Measurements from ENCODE around the gene PXMP4. TPM values are rescaled to one million over a fixed set of nuclear protein-coding genes. Genes with fewer than 3 reads are reported as not detected.

Gene PXMP4
- total RNA-seq, 2 donors from 2014 or later = 10.3 to 12.5 TPM

DNA sequence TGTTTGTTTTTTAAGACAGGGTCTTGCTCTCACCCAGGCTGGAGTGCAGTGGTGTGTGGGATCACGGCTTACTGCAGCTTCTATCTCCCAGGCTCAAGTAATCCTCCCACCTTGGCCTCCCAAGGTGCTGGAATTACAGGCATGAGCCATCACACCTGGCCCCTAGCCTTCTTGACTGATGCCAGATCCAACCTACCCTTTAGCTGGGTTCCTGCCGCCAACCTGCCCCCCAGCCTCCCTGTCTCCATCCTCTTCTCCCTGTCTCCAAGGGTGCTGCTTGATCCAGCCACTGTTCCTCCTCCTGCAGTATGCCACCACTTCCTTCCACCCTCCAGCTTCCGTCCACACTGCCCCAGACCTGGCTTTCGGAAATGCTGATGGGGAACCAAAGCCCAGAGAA, 61.2 kb downstream of the PXMP4 start:
- no peaks in the 10 kb centered on the region for H3K36me3 Mint-ChIP-seq
- ATAC-seq (no peak), DNase-seq (ENCODE audit: low spot score in 2 of 2) (no peak)
- no peak overlapping the region for H3K27ac Mint-ChIP-seq
- H3K9me3 Mint-ChIP-seq = no peaks in the 10 kb centered on the region

- Mint-ChIP-seq H3K36me3 (no peaks in the 10 kb centered on the region), H3K27ac (no peak overlapping the region), H3K9me3 (no peaks in the 10 kb centered on the region)
- no peak for DNase-seq (ENCODE audit: low spot score in 2 of 2)
- no peak for ATAC-seq
Observed at GRCh38 chr20:33658510-33658909, 61.6 kb downstream of the PXMP4 start.

DNA sequence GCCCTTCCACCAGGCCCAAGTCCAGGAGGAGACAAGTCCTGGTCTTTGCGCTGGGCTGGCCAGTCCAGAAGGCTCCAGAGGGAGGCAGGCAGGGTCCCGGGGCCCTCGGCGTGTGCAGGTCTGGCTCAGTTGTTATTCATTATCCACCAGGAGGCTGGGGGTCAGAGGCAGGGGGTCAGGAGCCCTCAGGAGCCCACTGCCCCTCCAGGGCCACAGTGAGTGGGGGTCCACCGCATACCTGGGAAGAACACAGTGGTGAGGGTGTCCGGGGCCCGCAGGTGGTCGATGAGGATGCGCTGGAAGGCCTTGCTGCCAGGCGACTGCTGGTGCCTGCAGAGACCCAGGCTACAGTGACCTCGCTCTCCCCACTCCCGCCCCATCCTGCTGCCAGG, 62.4 kb downstream of the PXMP4 start:
- no peak for DNase-seq (ENCODE audit: low spot score in 2 of 2)
- Mint-ChIP-seq H3K36me3 (no peaks in the 10 kb centered on the region), H3K27ac (no peak overlapping the region), H3K9me3 (no peaks in the 10 kb centered on the region)
- ATAC-seq = no peak

DNA sequence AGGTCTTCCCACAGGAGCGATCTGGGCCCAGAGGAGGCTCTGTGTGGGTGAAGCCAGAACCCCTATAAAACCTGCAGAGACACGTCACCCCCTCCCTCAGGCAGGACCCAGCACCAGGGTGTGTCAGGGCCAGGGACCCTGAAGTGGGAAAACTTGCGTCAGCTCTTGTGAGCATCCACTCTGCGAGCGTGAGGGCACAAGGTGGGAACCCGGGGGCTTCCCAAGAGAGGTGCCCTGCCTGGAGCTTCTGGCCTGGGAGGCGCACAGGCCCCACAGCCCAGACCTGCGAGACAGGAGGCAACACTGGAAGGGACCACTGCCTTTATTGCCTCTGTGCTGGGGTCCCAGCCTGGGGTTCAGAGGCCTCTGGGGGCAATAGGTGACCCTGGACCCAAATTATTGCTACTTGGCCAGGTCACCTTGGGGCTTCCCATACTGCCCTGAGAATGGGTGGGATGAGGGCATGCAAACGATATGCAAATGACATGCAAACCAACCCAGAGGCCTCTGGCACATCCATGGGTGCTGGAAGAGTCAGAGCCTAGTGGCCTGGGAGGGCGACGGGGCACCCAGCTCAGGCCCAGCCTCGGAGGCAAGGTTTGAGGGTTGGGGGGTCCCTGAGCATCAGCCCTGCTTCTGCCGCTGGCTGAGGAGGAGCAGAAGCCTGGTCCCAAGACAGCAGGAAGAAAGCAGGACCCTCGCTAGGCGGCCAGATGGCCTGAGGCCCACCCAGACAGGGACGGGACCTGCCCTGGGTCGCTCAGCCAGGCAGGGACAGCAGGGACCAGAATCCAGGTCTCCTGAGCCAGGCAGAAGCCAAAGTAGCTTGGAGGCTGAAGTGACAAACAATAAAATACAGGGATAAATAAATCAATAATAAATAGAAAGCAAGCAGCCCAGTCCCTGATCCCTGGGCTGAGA, 63.1 kb downstream of the PXMP4 start:
- Mint-ChIP-seq H3K9me3 (no peaks in the 10 kb centered on the region), H3K36me3 (no peaks in the 10 kb centered on the region), H3K27ac (peak overlapping the region in 1 of 2 donors; percentile 50)
- DNase-seq (ENCODE audit: low spot score in 2 of 2) (no peak), ATAC-seq (no peak)

- no peaks in the 10 kb centered on the region for H3K9me3 Mint-ChIP-seq
- H3K27ac Mint-ChIP-seq = peak overlapping the region in 1 of 2 donors; percentile 50
- no peak for DNase-seq (ENCODE audit: low spot score in 2 of 2)
- no peaks in the 10 kb centered on the region for H3K36me3 Mint-ChIP-seq
- ATAC-seq = no peak
Observed at GRCh38 chr20:33656010-33656782, 63.9 kb downstream of the PXMP4 start.

DNA sequence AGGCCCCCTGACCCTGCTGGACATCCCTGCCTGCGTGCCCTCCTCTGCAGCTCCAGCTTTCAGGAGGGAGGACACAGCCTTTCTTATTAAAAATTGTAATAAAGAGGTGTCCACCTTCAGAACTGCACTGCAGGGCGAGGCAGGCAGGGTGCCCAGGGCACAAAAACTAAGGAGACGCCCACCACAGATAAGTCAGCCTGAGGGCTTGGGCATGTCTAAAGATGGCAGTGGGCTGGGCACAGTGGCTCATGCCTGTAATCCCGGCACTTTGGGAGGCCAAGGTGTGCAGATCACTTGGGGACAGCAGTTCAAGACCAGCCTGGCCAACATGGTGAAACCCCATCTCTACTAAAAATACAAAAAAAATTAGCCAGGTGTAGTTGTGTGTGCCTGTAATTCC, 64.9 kb downstream of the PXMP4 start:
- Mint-ChIP-seq H3K9me3 (no peaks in the 10 kb centered on the region), H3K27ac (peak overlapping the region in 1 of 2 donors; percentile 77), H3K36me3 (no peaks in the 10 kb centered on the region)
- no peak for DNase-seq (ENCODE audit: low spot score in 2 of 2)
- ATAC-seq = no peak

DNA sequence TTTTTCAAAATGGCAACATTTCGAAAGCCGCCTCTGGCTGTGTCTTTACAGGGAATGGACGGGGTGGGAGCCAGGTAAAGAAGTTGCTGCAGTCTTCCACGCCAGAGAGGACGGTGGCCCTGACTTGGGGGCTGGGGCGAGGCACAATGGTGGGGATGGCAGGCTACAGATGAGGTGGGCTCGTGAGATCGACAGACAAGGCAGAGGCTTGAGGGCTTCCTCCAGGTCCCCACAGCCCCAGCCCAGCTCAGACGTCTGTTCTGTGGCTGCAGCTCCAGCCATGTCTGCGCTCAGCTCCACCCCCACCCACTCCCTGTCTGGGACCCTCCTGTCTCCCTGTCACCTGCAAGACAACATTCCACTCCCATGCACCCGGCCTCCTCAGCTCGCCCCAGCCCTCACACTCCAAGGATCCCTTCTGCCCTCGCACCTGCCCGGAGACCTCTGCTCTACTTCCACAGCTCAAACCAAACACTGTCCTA, 65.4 kb downstream of the PXMP4 start:
- Mint-ChIP-seq H3K27ac (peak overlapping the region; percentile 12 to 77), H3K36me3 (no peaks in the 10 kb centered on the region), H3K9me3 (no peaks in the 10 kb centered on the region)
- DNase-seq (ENCODE audit: low spot score in 2 of 2) = no peak
- no peak for ATAC-seq

DNA sequence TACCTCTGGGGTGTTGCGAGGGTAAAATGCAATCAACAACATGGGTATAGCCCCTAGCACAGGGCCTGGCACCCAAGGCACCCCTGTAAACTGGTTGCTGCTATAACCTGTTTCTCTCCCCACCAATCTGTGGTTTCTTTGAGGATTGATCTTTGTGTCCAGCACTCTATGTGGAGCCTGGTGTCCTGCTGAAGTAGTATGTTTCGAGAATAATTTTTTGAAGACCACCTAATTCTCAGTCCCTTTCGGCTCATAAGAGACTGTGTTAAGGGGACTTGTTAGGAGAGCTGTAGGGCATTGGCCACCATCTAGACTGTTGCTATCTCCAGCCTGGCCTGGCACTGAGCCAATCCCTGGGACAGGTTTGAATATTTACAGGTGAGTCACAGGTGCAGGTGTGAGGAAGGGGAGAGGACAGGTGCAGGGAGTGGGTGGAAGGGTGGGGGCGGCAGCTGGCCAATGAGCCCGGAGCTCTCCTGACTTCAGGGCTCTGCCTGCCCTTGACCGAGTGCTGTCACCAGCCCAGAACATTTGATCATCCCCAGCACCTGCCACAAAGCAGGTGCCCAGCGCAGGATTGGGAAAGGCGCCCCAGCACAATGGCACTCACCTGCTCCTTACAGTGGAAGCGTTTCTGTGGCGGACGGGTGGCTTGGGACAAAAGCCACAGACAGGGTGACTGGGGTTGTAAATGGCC, 66.1 kb downstream of the PXMP4 start:
- Mint-ChIP-seq H3K9me3 (no peaks in the 10 kb centered on the region), H3K27ac (peak overlapping the region in 1 of 2 donors; percentile 12), H3K36me3 (no peaks in the 10 kb centered on the region)
- ATAC-seq (no peak), DNase-seq (ENCODE audit: low spot score in 2 of 2) (no peak)

GRCh38 chr20:33653218-33653899, 66.8 kb downstream of the PXMP4 start:
- peak; percentile 11 to 47 for ATAC-seq
- no peaks in the 10 kb centered on the region for H3K9me3 Mint-ChIP-seq
- no peaks in the 10 kb centered on the region for H3K36me3 Mint-ChIP-seq
- H3K27ac Mint-ChIP-seq = peak overlapping the region; percentile 74 to 97
- DNase-seq (ENCODE audit: low spot score in 2 of 2) = peak in 1 of 2 donors; percentile 54

Other genes starting within 250 kb of the PXMP4 start
- 10 to 100 TPM; 13.7 to 16.3 TPM for gene CBFA2T2, start 230.2 kb downstream of the PXMP4 start, total RNA-seq
- gene C20orf144, start 58.0 kb downstream of the PXMP4 start, total RNA-seq = under 1 TPM; 0.23 to 0.43 TPM
- 1 to 10 TPM; 1.2 to 2.4 TPM for gene ACTL10, start 53.4 kb downstream of the PXMP4 start, total RNA-seq
- 10 to 100 TPM; 24.5 to 43.0 TPM for gene NECAB3, start 45.9 kb downstream of the PXMP4 start, total RNA-seq
- 10 to 100 TPM; 62.4 to 76.4 TPM for gene E2F1, start 33.9 kb downstream of the PXMP4 start, total RNA-seq
- 1 to 10 TPM; 6.3 to 7.2 TPM for gene ZNF341, start 11.7 kb upstream of the PXMP4 start, total RNA-seq
- 10 to 100 TPM; 80.0 to 81.4 TPM for gene CHMP4B, start 91.0 kb upstream of the PXMP4 start, total RNA-seq

Measured in activated naive CD4-positive, alpha-beta T cell treated with anti-CD3 and anti-CD28 coated beads, Interleukin-2, amount 50 U/mL, for 72 hours (primary cell).